Right lobe of liver (tissue), 6 donors: ENCODE measurements around the gene OAS1. TPM values are rescaled to one million over a fixed set of nuclear protein-coding genes. Genes with fewer than 3 reads are reported as not detected.

ENCODE experiments used
- ATAC-seq, 4 donors: fragments of 200-7000 bp; cut with Tn5 transposase; one replicate each; pipeline ENCODE4 v1.9.1; 2020; ENCODE audit warnings: mild to moderate bottlenecking in 4 of 4, moderate library complexity in 4 of 4
- DNase-seq, 3 donors: peaks; one replicate each; pipeline ENCODE4 v3.0.0-alpha.2; 2020
- H3K27ac ChIP-seq, 3 donors: fragments of 200-600 bp; one replicate each; pipeline ENCODE4 v1.8.0; 2022
- H3K27me3 ChIP-seq, 2 donors: fragments of 200-600 bp; one replicate each; pipeline ENCODE4 v1.8.0; 2022
- H3K36me3 ChIP-seq, 4 donors: fragments of 200-600 bp; sonication (generic) in 1 of 4; one replicate each; pipeline versions ENCODE4 v1.5.1 to v1.8.0; 2017 to 2022; ENCODE audit warnings: control low read depth in 1 of 4
- H3K4me1 ChIP-seq, 4 donors: fragments of 200-600 bp; sonication (generic) in 1 of 4; one replicate each; pipeline versions ENCODE4 v1.5.1 to v1.8.0; 2017 to 2022; ENCODE audit warnings: control low read depth in 1 of 4
- H3K4me3 ChIP-seq, 3 donors: fragments of 200-600 bp; one replicate each; pipeline ENCODE4 v1.8.0; 2022
- H3K9me3 ChIP-seq, 4 donors: fragments of 200-600 bp; sonication (generic) in 1 of 4; one replicate each; pipeline versions ENCODE4 v1.5.1 to v1.8.0; 2017 to 2022; ENCODE audit warnings: control low read depth in 1 of 4
- POLR2A ChIP-seq: fragments of 450-650 bp; IDR thresholded peaks from one replicate; pipeline ENCODE4 v1.6.1; 2017; ENCODE audit warnings: antibody characterized with exemption, mild to moderate bottlenecking
- WGBS: methylation state at CpG from one replicate; pipeline ENCODE4 v1.1.6; 2018; ENCODE audit warnings: low coverage, low lambda C conversion rate; ENCODE audit not compliant: insufficient coverage; ENCODE audit errors: missing lambda C conversion rate; 5-methylcytosine and 5-hydroxymethylcytosine counted together
- intact Hi-C, 2 donors: fragments of 100-400 bp; cut with DNase I; formaldehyde crosslinking; loops; one replicate each; pipeline versions ENCODE4 v1.11.2 to v1.14.1; 2022
- total RNA-seq, 6 experiments: library from RNA; depleted of rRNA in 2 of 6; stranded (reverse); fragments of >200 nt in 2 of 6; fragmentation: NEBNext Ultra II Directional in 3 of 6; extraction: Animal tissue kit (Norgen Biotek cat#: 25700) in 3 of 6; gene quantifications; one replicate each; pipeline versions ENCODE4 v1.1.0 to v1.2.4, GENCODE V29; 2016 to 2023
- TF ChIP-seq, protein P1 (sequence below), 4 donors: fragments of 200-600 bp in 3 of 4; fragments of 450-650 bp in 1 of 4; IDR thresholded peaks; one replicate each; pipeline versions ENCODE4 v1.5.1 to v1.8.0; 2016 to 2022; ENCODE audit warnings: antibody characterized with exemption in 4 of 4, mild to moderate bottlenecking in 2 of 4
- donor health status: DM: no; HTN: yes; CAD: no.
- donor health status: DM: no; HTN: no; CAD: no.
- donor health status: DM: no; HTN: no; CAD: no.
- donor health status: DM: no; HTN: yes; CAD: no.
- donor health status: DM: no; HTN: yes; CAD: no.

OAS1 gene
- total RNA-seq, 6 experiments from 2014 or later, result 19.2 to 23.0 (median 22.5) TPM

DNA sequence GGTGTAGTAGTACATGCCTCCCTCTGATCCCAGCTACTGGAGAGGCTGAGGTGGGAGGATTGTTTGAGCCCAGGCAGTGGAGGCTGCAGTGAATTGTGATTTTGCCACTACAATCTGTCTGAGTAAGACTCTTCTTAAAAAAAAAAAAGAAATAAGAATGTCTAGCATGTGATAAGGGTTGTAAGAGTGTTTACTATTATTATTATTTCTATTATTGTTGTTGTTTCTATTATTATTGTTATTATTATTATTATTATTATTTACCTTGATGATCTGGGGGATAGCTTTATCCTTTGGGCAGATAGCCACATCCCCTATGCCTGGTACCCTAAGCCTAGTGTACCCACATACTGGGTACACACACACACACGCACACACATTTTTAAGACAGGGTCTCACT, 35.8 kb downstream of the OAS1 start:
- Histone ChIP-seq H3K9me3 (no peaks in the 10 kb centered on the region), H3K4me1 (peaks cover 0 to 12% (median 3%) of the 10 kb centered on the region in 4 donors), H3K36me3 (no peaks in the 10 kb centered on the region), H3K4me3 (no peak overlapping the region), H3K27me3 (no peaks in the 10 kb centered on the region), H3K27ac (no peak overlapping the region)
- no peak for TF ChIP-seq POLR2A
- TF ChIP-seq, protein P1, sequence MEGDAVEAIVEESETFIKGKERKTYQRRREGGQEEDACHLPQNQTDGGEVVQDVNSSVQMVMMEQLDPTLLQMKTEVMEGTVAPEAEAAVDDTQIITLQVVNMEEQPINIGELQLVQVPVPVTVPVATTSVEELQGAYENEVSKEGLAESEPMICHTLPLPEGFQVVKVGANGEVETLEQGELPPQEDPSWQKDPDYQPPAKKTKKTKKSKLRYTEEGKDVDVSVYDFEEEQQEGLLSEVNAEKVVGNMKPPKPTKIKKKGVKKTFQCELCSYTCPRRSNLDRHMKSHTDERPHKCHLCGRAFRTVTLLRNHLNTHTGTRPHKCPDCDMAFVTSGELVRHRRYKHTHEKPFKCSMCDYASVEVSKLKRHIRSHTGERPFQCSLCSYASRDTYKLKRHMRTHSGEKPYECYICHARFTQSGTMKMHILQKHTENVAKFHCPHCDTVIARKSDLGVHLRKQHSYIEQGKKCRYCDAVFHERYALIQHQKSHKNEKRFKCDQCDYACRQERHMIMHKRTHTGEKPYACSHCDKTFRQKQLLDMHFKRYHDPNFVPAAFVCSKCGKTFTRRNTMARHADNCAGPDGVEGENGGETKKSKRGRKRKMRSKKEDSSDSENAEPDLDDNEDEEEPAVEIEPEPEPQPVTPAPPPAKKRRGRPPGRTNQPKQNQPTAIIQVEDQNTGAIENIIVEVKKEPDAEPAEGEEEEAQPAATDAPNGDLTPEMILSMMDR (IDR thresholded peaks at IDR 0.05), result no peak
- ATAC-seq (no peak), DNase-seq (no peak)
- WGBS, result no CpG with 5 or more reads among the region's 1 CpG
- intact Hi-C loops, result no loop called here

DNA sequence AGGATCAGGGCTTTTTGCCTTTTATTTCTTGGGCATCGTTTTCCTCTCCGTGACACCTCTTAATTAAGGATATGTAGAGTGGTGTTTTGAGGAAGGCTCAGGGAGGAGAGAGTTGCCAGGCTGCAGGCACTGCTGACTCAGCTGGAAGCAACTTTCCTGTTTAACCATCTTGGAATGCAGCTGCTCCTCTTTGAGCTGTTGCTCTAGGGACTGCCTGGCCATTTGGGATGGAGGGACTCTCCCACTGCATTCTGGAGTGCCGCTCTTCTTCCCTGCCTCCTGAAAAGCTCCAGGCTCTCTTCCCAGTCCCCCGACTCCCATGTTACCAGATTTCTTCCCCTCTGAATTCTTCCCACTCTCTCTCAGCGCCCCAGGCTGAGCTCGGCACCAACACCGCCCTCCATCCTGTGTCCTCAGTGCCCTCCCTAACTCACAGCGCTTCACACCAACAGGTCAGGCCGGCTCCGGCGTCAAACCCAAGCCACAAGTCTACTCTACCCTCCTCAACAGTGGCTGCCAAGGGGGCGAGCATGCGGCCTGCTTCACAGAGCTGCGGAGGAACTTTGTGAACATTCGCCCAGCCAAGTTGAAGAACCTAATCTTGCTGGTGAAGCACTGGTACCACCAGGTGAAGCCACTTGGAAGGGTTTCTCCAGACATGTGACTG, 37.4 kb downstream of the OAS1 start:
- intact Hi-C loops, result no loop called here
- TF ChIP-seq, protein P1 (IDR thresholded peaks at IDR 0.05), result no peak
- no peak for TF ChIP-seq POLR2A
- DNase-seq (no peak), ATAC-seq (no peak)
- H3K4me1 ChIP-seq, result peaks cover 0 to 6% (median 1%) of the 10 kb centered on the region in 4 donors
- no peaks in the 10 kb centered on the region for H3K36me3 ChIP-seq
- no peak overlapping the region for H3K27ac ChIP-seq
- H3K9me3 ChIP-seq, result no peaks in the 10 kb centered on the region
- 95% methylated on average over 12 of the region's 15 CpGs for WGBS
- H3K4me3 ChIP-seq, result no peak overlapping the region
- no peaks in the 10 kb centered on the region for H3K27me3 ChIP-seq

DNA sequence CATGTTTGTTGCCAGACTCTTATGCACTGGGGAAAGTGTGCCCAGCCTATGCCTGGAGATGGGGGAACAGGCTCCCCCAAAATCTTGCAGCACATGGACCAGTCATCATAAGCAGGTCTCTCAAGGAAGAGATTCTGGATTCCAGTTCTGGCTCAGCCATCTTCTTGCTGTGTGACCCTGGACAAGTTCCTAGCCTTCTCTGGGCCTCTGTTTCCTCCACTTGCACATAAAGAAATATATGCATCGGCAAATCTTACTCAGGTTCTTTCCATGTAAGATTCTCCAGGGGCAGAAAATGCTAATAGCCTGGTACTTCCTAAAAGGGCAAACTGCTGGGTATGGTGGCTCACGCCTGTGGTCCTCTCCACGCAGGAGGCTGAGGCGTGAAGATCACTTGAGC, 38.8 kb downstream of the OAS1 start:
- H3K36me3 ChIP-seq, result no peaks in the 10 kb centered on the region
- H3K4me3 ChIP-seq, result no peak overlapping the region
- no peaks in the 10 kb centered on the region for H3K27me3 ChIP-seq
- ATAC-seq, result no peak
- intact Hi-C loops, result no loop called here
- H3K27ac ChIP-seq, result no peak overlapping the region
- no peak for DNase-seq
- no peak for TF ChIP-seq POLR2A
- TF ChIP-seq, protein P1 (IDR thresholded peaks at IDR 0.05), result no peak
- 96% methylated on average over 2 of the region's 4 CpGs for WGBS
- H3K9me3 ChIP-seq, result no peaks in the 10 kb centered on the region
- H3K4me1 ChIP-seq, result no peaks in the 10 kb centered on the region

DNA sequence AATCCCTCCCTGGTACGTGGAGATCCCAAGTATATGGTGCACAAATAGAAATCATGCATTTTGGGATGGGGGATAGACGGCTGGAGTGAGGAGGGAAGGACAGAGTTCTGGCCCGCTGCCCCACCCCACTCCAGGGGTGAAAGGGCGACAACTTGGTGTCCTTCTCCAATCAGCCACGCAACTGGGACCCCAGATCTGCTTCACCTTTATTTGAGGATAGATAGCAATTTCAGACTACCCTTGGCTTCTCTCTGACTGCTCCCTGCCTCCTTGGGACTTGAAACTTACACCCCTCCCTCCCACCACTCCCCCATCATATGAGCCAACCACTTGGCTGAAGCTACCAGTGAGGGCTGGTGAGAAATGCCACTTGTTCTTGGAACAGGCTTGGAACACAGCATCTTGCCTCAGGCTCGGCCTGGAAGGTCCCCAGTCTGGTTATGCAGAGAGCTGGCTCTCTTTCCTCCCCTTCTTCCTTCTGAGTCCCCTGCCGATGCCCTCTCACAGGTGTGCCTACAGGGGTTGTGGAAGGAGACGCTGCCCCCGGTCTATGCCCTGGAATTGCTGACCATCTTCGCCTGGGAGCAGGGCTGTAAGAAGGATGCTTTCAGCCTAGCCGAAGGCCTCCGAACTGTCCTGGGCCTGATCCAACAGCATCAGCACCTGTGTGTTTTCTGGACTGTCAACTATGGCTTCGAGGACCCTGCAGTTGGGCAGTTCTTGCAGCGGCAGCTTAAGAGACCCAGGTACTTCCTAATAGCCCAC, 39.7 kb downstream of the OAS1 start:
- DNase-seq (no peak), ATAC-seq (no peak)
- WGBS, result 74% methylated on average over 5 of the region's 14 CpGs
- no peak overlapping the region for H3K4me3 ChIP-seq
- no peak for TF ChIP-seq POLR2A
- TF ChIP-seq, protein P1 (IDR thresholded peaks at IDR 0.05), result no peak
- no peaks in the 10 kb centered on the region for H3K36me3 ChIP-seq
- H3K27me3 ChIP-seq, result no peaks in the 10 kb centered on the region
- no peak overlapping the region for H3K27ac ChIP-seq
- intact Hi-C loops, result no loop called here
- no peaks in the 10 kb centered on the region for H3K4me1 ChIP-seq
- H3K9me3 ChIP-seq, result no peaks in the 10 kb centered on the region
